H1 (cell line): Measurements from ENCODE around the gene HOXC5. TPM values are rescaled to one million over a fixed set of nuclear protein-coding genes. Genes with fewer than 3 reads are reported as not detected.

Experiments used
- CTCF ChIA-PET: fragments of 300-600 bp; sonication (Branson Sonifier 250); formaldehyde crosslinking; loops from one replicate; lab custom pipeline; 2021; ENCODE audit not compliant: partially characterized antibody; lab: Charles Lee
- POLR2A ChIA-PET: fragments of 300-600 bp; sonication (Branson Sonifier 250); formaldehyde crosslinking; loops from one replicate; lab custom pipeline; 2021; ENCODE audit warnings: inconsistent platforms; ENCODE audit not compliant: partially characterized antibody; lab: Charles Lee
- DNase-seq, 2 experiments: peaks; one replicate each; pipeline versions ENCODE4 v3.0.0 to v3.0.0-alpha.2; 2010 to 2022; ENCODE audit warnings: low spot score in 2 of 2, low read depth in 1 of 2, mixed read lengths in 1 of 2
- FAIRE-seq: peaks from 2 replicates; lab custom pipeline; 2011; peaks lifted over from hg19 to GRCh38; lab: Jason Lieb, UNC
- H2AFZ ChIP-seq: 2 replicates; pipeline ENCODE4 v1.8.1; 2012; ENCODE audit warnings: low read length, inconsistent platforms
- H2AK5ac ChIP-seq: 2 replicates; pipeline ENCODE4 v1.6.1; 2013; ENCODE audit warnings: low read depth, low read length
- H2BK120ac ChIP-seq: replicated peaks from 2 replicates; pipeline ENCODE3; 2013; ENCODE audit warnings: low read depth, low read length, inconsistent platforms
- H2BK12ac ChIP-seq: 2 replicates; pipeline ENCODE4 v1.6.1; 2013; ENCODE audit warnings: low read depth, low read length
- H2BK15ac ChIP-seq: 2 replicates; pipeline ENCODE4 v1.6.1; 2013; ENCODE audit warnings: low read length
- H2BK20ac ChIP-seq: 2 replicates; pipeline ENCODE4 v1.6.1; 2013; ENCODE audit warnings: low read length
- H2BK5ac ChIP-seq: 2 replicates; pipeline ENCODE4 v1.6.1; 2013; ENCODE audit warnings: low read depth, low read length
- H3K14ac ChIP-seq: 2 replicates; pipeline ENCODE4 v1.6.1; 2013; ENCODE audit warnings: inconsistent platforms; ENCODE audit not compliant: insufficient read length
- H3K18ac ChIP-seq: 2 replicates; pipeline ENCODE4 v1.6.1; 2013; ENCODE audit warnings: low read length; ENCODE audit errors: extremely low read depth
- H3K23ac ChIP-seq: 2 replicates; pipeline ENCODE4 v1.6.1; 2013; ENCODE audit warnings: inconsistent platforms; ENCODE audit not compliant: insufficient read length
- H3K23me2 ChIP-seq: 2 replicates; pipeline ENCODE4 v1.6.1; 2013; ENCODE audit warnings: low read depth, low read length
- H3K27ac ChIP-seq: 2 replicates; pipeline ENCODE4 v1.6.1; 2011; ENCODE audit warnings: low read depth, low read length, inconsistent platforms
- H3K27me3 ChIP-seq, 4 experiments: replicated peaks in 1 of 4; 1 replicate in 1 of 4; 2 replicates in 3 of 4; pipeline versions ENCODE4 v1.6.1 to v1.8.1; 2011 to 2013; ENCODE audit warnings: low read length in 3 of 4, mild to moderate bottlenecking in 3 of 4, inconsistent platforms in 2 of 4, mixed read lengths in 2 of 4, moderate library complexity in 1 of 4; ENCODE audit not compliant: control insufficient read depth in 3 of 4, insufficient read depth in 3 of 4; ENCODE audit errors: extremely low read depth in 1 of 4
- H3K36me3 ChIP-seq, 4 experiments: 2 replicates each; pipeline versions ENCODE4 v1.6.1 to v1.8.1; 2011 to 2013; ENCODE audit warnings: mild to moderate bottlenecking in 4 of 4, low read length in 3 of 4, moderate library complexity in 2 of 4, control low read depth in 1 of 4, inconsistent platforms in 1 of 4; ENCODE audit not compliant: insufficient read depth in 4 of 4, control insufficient read depth in 2 of 4
- H3K4ac ChIP-seq: replicated peaks from 2 replicates; pipeline ENCODE3; 2013; ENCODE audit warnings: low read length, low read depth, mixed read lengths, inconsistent platforms; ENCODE audit not compliant: insufficient read length
- H3K4me1 ChIP-seq, 4 experiments: replicated peaks in 1 of 4; 1 replicate in 1 of 4; 2 replicates in 3 of 4; pipeline versions ENCODE4 v1.6.1 to v1.8.1; 2011 to 2013; ENCODE audit warnings: low read length in 3 of 4, inconsistent platforms in 2 of 4, mixed read lengths in 1 of 4; ENCODE audit not compliant: insufficient read depth in 4 of 4, control insufficient read depth in 3 of 4
- H3K4me2 ChIP-seq, 2 experiments: 2 replicates each; pipeline versions ENCODE4 v1.6.1 to v1.8.1; 2011 to 2013; ENCODE audit warnings: low read depth in 2 of 2, low read length in 2 of 2, control low read depth in 1 of 2, inconsistent platforms in 1 of 2, mild to moderate bottlenecking in 1 of 2; ENCODE audit not compliant: insufficient read depth in 1 of 2
- H3K4me3 ChIP-seq, 4 experiments: fragments of 200-600, 300-600 bp in 1 of 4; sonication (generic), shearing (Covaris generic), sonication (Bioruptor Twin) in 1 of 4; 2 replicates each; pipeline versions ENCODE4 v1.5.1 to v1.8.1; 2011 to 2016; ENCODE audit warnings: low read length in 4 of 4, low read depth in 3 of 4, control low read depth in 2 of 4, inconsistent platforms in 2 of 4, mild to moderate bottlenecking in 2 of 4, mixed read lengths in 1 of 4, moderate library complexity in 1 of 4; ENCODE audit not compliant: insufficient read depth in 2 of 4; ENCODE audit errors: extremely low read depth in 1 of 4
- H3K56ac ChIP-seq: replicated peaks from 2 replicates; pipeline ENCODE3; 2013; ENCODE audit warnings: low read depth, mild to moderate bottlenecking, mixed read lengths, low read length, inconsistent platforms; ENCODE audit not compliant: insufficient read length
- H3K79me1 ChIP-seq: 2 replicates; pipeline ENCODE4 v1.6.1; 2013; ENCODE audit warnings: low read depth, low read length, control low read depth
- H3K79me2 ChIP-seq, 2 experiments: 2 replicates each; pipeline versions ENCODE4 v1.6.1 to v1.8.1; 2012 to 2013; ENCODE audit warnings: low read length in 2 of 2, mild to moderate bottlenecking in 2 of 2, inconsistent platforms in 1 of 2; ENCODE audit not compliant: insufficient read depth in 2 of 2, control insufficient read depth in 1 of 2
- H3K9ac ChIP-seq, 4 experiments: replicated peaks in 1 of 4; 1 replicate in 1 of 4; 2 replicates in 3 of 4; pipeline versions ENCODE4 v1.6.1 to v1.8.1; 2011 to 2013; ENCODE audit warnings: low read depth in 3 of 4, low read length in 3 of 4, control low read depth in 2 of 4, mild to moderate bottlenecking in 2 of 4, moderate library complexity in 2 of 4, inconsistent platforms in 1 of 4; ENCODE audit errors: extremely low read depth in 1 of 4
- H3K9me3 ChIP-seq, 2 experiments: 2 replicates each; pipeline versions ENCODE4 v1.6.1 to v1.8.1; 2012 to 2013; ENCODE audit warnings: mild to moderate bottlenecking in 2 of 2, moderate library complexity in 2 of 2, control low read depth in 1 of 2, inconsistent platforms in 1 of 2, low read depth in 1 of 2, low read length in 1 of 2, mixed read lengths in 1 of 2; ENCODE audit not compliant: insufficient read depth in 2 of 2
- H4K20me1 ChIP-seq, 2 experiments: replicated peaks in 1 of 2; 2 replicates each; pipeline versions ENCODE3 to v1.8.1; 2011 to 2013; ENCODE audit warnings: inconsistent platforms in 2 of 2, low read length in 2 of 2, mild to moderate bottlenecking in 1 of 2; ENCODE audit not compliant: insufficient read depth in 2 of 2, control insufficient read depth in 1 of 2
- H4K5ac ChIP-seq: 2 replicates; pipeline ENCODE4 v1.6.1; 2013; ENCODE audit warnings: low read length, low read depth, mixed read lengths, inconsistent platforms; ENCODE audit not compliant: insufficient read length
- H4K8ac ChIP-seq: 2 replicates; pipeline ENCODE4 v1.8.0; 2013; ENCODE audit warnings: mild to moderate bottlenecking, moderate library complexity, low read length, inconsistent platforms; ENCODE audit not compliant: insufficient read depth; ENCODE audit errors: extremely low read depth
- H4K91ac ChIP-seq: replicated peaks from 2 replicates; pipeline ENCODE3; 2013; ENCODE audit warnings: low read length, mixed read lengths, inconsistent platforms; ENCODE audit not compliant: insufficient read length
- ATF3 ChIP-seq: IDR thresholded peaks from 2 replicates; pipeline ENCODE4 v1.6.1; 2011; ENCODE audit warnings: low read depth, mild to moderate bottlenecking, low read length; ENCODE audit not compliant: insufficient read depth
- CBX8 ChIP-seq: fragments of 300-800, 300-1000 bp; sonication (generic); IDR thresholded peaks from 2 replicates; pipeline ENCODE4 v1.7.1; 2016; ENCODE audit warnings: low read depth, low read length, borderline replicate concordance
- FOSL1 ChIP-seq: IDR thresholded peaks from 2 replicates; pipeline ENCODE4 v1.6.1; 2011; ENCODE audit warnings: mild to moderate bottlenecking, low read depth, low read length, moderate library complexity; ENCODE audit not compliant: insufficient read depth
- GTF2F1 ChIP-seq: IDR thresholded peaks from 2 replicates; pipeline ENCODE4 v1.6.1; 2012; ENCODE audit warnings: low read depth, low read length, improper control_type of control experiment, borderline replicate concordance
- JUND ChIP-seq: IDR thresholded peaks from 2 replicates; pipeline ENCODE4 v1.6.1; 2011; ENCODE audit warnings: mild to moderate bottlenecking, improper control_type of control experiment, low read length
- RNF2 ChIP-seq: fragments of 200-900, 300-1000 bp; sonication (generic); IDR thresholded peaks from 2 replicates; pipeline ENCODE4 v1.7.1; 2016; ENCODE audit warnings: borderline replicate concordance, low read depth, mild to moderate bottlenecking, antibody characterized with exemption, low read length; ENCODE audit not compliant: poor library complexity, severe bottlenecking; ENCODE audit errors: missing control alignments
- TAF1 ChIP-seq: IDR thresholded peaks from 2 replicates; pipeline ENCODE4 v1.6.1; 2011; ENCODE audit warnings: mild to moderate bottlenecking, low read depth, low read length
- TBP ChIP-seq: IDR thresholded peaks from 2 replicates; pipeline ENCODE4 v1.6.1; 2011; ENCODE audit warnings: low read depth, low read length, improper control_type of control experiment
- USF2 ChIP-seq: IDR thresholded peaks from 2 replicates; pipeline ENCODE4 v1.6.1; 2011; ENCODE audit warnings: low read length, improper control_type of control experiment
- WGBS, 2 experiments: shearing (Covaris generic) in 1 of 2; methylation state at CpG; one replicate each; pipeline versions ENCODE4 v1.1.6 to v1.1.7; 2013 to 2015; ENCODE audit warnings: low lambda C conversion rate in 2 of 2, mixed read lengths in 2 of 2, inconsistent platforms in 1 of 2, low coverage in 1 of 2, missing lambda C conversion rate in 1 of 2; ENCODE audit not compliant: insufficient replicate concordance in 2 of 2, insufficient coverage in 1 of 2, insufficient read length in 1 of 2; ENCODE audit errors: extremely low coverage in 1 of 2, missing lambda C conversion rate in 1 of 2; 5-methylcytosine and 5-hydroxymethylcytosine counted together
- polyA plus RNA-seq, 7 experiments: library from polyadenylated mRNA; depleted of rRNA in 3 of 7; stranded (reverse) in 5 of 7; unstranded in 2 of 7; fragments of >200 nt in 5 of 7; fragments of 200-250 nt in 2 of 7; gene quantifications; 1 replicate in 5 of 7; 2 replicates in 1 of 7; 4 replicates in 1 of 7; pipeline versions ENCODE4 v1.2.1 to v1.2.3, GENCODE V29; 2011 to 2013; ENCODE audit warnings: missing spikeins in 2 of 7, mixed read lengths in 2 of 7
- total RNA-seq: library from RNA; stranded (reverse); fragmentation: NEBNext Ultra II Directional; extraction: Animal tissue kit (Norgen Biotek cat#: 25700); gene quantifications from 2 replicates; pipeline ENCODE4 v1.2.1, GENCODE V29; 2021

Gene HOXC5
- total and polyA plus RNA-seq, 2 of the 8 experiments (the other 6 are each of a cell fraction or from before 2014, with no cell fraction given): not detected

GRCh38 chr12:53993162-53994008, 39.5 kb upstream of the HOXC5 start:
- H3K9me3 ChIP-seq: peaks cover 0 to 4% of the 10 kb centered on the region in 2 experiments; a peak in 1 of 4 replicates
- DNase-seq: no peak
- H2BK120ac ChIP-seq: no peak overlapping the region
- FAIRE-seq: no peak
- peaks cover 97 to 100% (median 100%) of the 10 kb centered on the region in 4 experiments for H3K27me3 ChIP-seq
- no peak overlapping the region for H3K56ac ChIP-seq
- no peaks in the 10 kb centered on the region for H3K79me1 ChIP-seq
- no peak overlapping the region for H3K18ac ChIP-seq
- H2BK20ac ChIP-seq: no peak overlapping the region
- no peaks in the 10 kb centered on the region for H3K79me2 ChIP-seq
- H3K4me2 ChIP-seq: no peak overlapping the region
- no peak overlapping the region for H3K4me3 ChIP-seq
- H4K20me1 ChIP-seq: peaks cover 25 to 28% of the 10 kb centered on the region in 2 experiments
- 42% methylated on average over 18 of the region's 18 CpGs; no CpG with 5 or more reads in 1 of the 2 experiments for WGBS, 2 experiments
- peaks cover 2% of the 10 kb centered on the region; the same call in 1 of the 2 replicates for H3K23me2 ChIP-seq
- 0 out of 2 replicates have a peak overlapping the region, but pooled peaks have one; percentile 87 for H2BK12ac ChIP-seq
- no peak overlapping the region for H2AFZ ChIP-seq
- H4K91ac ChIP-seq: no peak overlapping the region
- H2BK15ac ChIP-seq: no peak overlapping the region
- no peak overlapping the region for H2BK5ac ChIP-seq
- no peak overlapping the region for H4K5ac ChIP-seq
- no peak overlapping the region for H3K14ac ChIP-seq
- peaks cover 0 to 18% (median 0%) of the 10 kb centered on the region in 4 experiments; a peak in 1 of 8 replicates for H3K36me3 ChIP-seq
- ChIA-PET CTCF (interaction anchor here (0.6 to 4.3 kb wide), 9 partner anchors 9 to 221 kb away, joined by 3 to 30 read pairs (median 4); partner anchors contain the start of genes HOXC10 and HOXC5), POLR2A (no interaction called here)
- no peak overlapping the region for H3K27ac ChIP-seq
- H3K4me1 ChIP-seq: peaks cover 0 to 15% (median 3%) of the 10 kb centered on the region in 4 experiments; a peak in 5 of 7 replicates
- H3K4ac ChIP-seq: no peak overlapping the region
- H4K8ac ChIP-seq: no peak overlapping the region
- H3K23ac ChIP-seq: no peak overlapping the region
- no peak overlapping the region for H3K9ac ChIP-seq
- peak overlapping the region; percentile 26; the same call in 1 of the 2 replicates for H2AK5ac ChIP-seq
- TF ChIP-seq USF2 (no peak), ATF3 (no peak), CBX8 (peak; percentile 83), FOSL1 (no peak), RNF2 (peak; percentile 99), TBP (no peak), GTF2F1 (no peak), JUND (no peak), TAF1 (no peak)
